GM19452 (cell line): ENCODE measurements around the gene BMAL2.

Source experiments
- ATAC-seq: cut with Tn5 transposase; IDR thresholded peaks from one replicate; pipeline ENCODE4 v1.9.1; 2021; ENCODE audit not compliant: unreplicated experiment

BMAL2 gene

DNA sequence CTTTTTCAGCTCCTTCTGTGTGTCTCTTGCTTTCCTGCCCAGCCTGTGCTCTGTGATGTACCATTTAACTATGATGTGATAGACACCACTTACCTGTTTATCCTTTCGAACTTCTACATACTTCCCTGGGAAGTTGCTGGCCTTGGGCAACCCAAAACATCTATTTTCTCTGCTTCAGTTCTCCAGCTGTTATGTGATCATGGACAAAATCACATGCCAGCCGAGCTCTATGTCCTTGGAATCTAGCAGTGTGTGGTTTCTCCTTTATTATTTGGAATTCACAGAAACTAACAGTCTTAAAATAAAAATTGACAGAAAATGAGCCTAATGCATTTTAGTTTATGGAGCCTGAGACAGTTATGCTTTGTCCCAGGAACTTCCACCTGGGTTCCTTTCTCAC, 22.9 kb downstream of the BMAL2 start:
- no peak for ATAC-seq

DNA sequence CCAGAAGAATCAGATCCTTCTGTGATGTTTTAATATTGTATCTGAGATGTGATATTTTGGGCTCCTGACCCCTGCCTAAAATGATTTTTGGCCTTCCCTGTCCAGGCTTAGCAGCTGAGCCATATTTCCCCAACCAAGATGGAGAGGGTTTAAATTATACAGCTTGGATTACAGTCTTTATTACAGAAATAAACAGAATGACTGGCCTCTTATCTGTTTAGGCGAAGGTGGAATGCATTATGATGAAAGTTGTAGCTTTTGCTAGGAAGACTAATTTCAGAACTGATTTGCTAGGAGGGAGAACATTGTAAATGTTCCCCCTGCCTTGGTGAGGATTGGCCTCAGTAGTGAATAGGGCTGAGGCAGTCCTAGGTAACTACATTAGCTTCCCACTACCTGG, 23.3 kb downstream of the BMAL2 start:
- no peak for ATAC-seq

DNA sequence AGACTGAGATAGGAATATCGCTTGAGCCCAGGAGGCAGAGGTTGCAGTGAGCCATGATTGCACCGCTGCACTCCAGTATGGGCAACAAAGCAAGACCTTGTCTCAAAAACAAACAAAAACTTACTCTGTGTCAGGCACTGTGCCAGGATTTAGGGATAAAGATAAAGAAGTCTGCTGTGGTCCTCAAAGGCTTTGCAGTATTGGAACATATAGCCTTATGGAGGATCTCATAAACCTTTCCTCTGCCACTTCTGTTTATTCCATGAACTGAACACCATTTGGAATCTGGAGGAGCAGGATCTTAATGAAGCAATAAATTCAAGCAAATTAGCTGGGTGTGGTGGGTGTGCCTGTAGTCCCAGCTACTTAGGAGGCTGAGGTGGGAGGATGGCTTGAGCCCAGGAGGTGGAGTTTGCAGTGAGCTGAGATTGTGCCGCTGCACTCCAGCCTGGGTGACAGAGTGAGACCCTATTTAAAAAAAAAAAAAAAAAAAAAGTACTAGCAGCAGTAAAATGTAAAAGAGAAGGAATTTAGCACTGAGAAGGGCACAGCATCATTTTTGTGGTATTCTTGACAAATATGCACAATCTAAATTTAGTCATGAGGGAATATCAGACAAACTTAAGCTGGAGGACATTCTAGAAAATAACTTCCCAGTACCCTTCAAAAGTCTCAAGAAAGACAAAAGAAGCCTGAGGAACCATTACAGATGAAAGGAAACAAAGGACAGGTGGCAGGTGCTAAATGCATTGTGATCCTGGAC, 27.1 kb downstream of the BMAL2 start:
- ATAC-seq, result no peak

DNA sequence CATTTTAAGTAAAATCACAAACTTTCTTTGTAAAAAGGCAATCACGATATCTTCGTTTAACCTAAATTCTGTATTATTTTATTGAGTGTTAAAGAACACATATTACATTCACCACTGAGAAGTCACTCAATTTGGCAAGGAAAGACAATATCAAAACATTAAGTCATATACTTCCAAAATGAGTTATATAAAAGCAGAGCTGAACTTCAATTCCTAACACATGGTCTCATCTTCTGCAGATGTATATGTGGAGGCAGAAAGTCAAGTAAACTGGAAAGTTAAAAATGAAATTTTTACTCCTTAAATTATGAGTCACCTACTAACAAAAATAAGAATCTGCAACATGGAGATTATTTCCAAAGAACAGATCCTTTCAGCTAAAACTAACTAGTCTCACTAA, 28.7 kb downstream of the BMAL2 start:
- ATAC-seq, result no peak

DNA sequence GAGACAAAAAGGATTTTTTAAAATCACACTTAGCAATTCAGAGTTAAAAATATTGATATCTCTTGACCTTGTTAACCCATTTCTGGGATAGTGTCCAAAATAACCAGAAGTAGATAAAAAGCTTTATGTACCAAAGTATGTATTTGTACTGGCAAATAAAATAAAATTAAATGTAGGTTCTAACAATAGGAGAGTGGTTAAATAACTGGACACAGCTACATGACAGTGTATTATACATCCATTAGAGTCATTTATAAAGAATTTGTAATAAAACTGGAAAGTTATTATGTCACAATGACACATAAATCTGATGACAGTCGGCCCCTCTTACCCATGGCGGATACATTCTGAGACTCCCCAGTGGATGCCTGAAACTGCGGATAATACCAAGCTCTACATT, 34.0 kb downstream of the BMAL2 start:
- no peak for ATAC-seq

DNA sequence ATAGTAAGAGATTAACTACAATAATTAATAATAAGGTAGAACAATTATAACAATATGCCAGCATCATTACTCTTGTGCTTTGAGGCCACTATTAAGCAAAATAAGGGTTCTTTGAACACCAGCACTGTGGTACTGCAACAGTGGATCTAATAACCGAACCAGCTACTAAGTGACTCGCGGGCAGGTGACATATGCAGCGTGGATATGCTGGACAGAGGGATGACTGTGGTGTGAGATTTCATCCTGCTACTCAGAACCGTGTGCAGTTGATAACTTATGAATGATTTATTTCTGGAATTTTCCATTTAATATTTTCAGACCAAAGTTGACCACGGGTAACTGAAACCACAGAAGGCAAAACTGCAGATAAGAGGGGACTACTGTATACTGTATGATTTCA, 34.4 kb downstream of the BMAL2 start:
- ATAC-seq, result no peak

DNA sequence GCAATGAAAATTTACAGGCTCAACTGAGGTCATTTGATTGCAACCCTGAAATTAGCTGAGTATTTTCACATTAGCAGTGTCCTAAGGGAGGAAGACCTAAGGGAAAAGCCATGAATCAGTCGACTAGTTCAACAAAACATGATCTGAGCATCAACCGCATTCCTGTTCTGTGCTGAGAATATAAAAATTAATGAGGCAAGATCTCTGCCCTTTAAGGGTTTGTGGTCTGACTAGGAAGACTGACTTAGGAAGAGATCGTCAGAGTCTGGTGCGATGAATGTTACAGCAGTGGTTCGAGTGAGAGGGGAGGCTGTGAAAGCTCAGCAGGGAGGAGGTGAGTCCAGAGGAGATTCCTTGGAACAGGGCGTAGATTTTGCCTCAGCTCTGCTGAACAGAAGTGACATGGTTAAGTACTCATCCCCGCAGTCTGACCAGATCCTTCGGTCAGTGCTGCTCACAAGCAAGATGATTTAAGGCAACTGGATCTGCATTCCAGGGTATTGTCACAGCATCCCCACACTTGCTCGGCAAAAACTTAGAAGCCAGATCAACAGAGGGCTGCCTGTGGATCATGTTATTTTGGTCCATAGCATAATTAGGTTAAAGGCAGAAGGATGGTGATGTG, 49.6 kb downstream of the BMAL2 start:
- ATAC-seq, result no peak
